ENCODE measurements around the gene LPIN3. TPM values are rescaled to one million over a fixed set of nuclear protein-coding genes. Genes with fewer than 3 reads are reported as not detected.

LPIN3 gene
- total RNA-seq, 6 experiments from 2014 or later: 11.9 to 14.2 (median 13.2) TPM

DNA sequence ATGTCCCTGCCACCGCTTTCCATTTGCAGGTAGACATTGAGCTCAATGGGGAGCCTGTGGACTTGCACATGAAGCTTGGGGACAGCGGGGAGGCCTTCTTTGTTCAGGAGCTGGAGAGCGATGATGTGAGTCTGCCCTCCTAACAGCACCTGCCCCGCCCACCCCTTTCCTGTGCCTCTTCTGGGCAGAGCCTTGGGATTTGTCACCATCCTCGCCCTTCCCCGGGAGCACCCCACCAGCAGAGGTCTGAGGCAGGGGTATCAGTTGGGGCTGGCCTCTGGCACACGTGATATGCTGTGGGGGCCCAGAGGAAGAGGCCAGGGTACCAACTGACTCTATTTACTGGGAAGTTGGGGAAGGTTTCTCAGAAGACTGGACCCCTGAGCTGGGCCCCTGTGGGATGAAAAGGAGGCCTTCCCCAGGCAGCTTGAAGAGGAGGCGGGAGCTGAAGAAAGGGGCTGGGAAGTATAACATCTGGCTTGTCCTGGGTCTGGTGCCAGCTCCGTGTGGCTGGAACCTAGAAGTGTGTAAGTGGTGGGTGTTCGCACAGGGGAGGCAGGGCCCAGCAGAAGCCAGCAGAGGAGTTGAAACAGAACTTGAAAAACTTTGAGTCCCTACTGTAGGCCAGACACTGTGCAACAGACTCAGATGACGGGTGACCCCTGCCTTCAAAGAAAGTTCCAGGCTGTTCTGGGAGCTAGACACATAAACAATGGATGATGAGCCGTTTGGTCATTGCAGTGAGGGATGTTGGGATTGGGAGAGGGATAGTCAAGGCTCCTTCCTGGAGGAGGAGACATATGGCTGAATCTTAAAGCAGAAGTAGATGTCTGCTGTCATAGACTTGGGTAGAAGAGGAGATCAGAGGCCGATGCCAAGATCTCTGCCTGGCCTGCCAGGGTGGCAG is 7.2 kb downstream of the LPIN3 start:
- Mint-ChIP-seq H3K27ac (no peak overlapping the region), H3K4me3 (no peak overlapping the region), H3K36me3 (ENCODE audit: low read depth) (peaks cover 10% of the 10 kb centered on the region), H3K4me1 (ENCODE audit: low read depth) (peaks cover 12% of the 10 kb centered on the region; the same call in 1 of the 2 replicates), H3K27me3 (ENCODE audit: insufficient read depth) (no peaks in the 10 kb centered on the region), H3K9me3 (no peaks in the 10 kb centered on the region)
- no peak for TF ChIP-seq CTCF (IDR thresholded peaks at IDR 0.05)
- no peak for DNase-seq

DNA sequence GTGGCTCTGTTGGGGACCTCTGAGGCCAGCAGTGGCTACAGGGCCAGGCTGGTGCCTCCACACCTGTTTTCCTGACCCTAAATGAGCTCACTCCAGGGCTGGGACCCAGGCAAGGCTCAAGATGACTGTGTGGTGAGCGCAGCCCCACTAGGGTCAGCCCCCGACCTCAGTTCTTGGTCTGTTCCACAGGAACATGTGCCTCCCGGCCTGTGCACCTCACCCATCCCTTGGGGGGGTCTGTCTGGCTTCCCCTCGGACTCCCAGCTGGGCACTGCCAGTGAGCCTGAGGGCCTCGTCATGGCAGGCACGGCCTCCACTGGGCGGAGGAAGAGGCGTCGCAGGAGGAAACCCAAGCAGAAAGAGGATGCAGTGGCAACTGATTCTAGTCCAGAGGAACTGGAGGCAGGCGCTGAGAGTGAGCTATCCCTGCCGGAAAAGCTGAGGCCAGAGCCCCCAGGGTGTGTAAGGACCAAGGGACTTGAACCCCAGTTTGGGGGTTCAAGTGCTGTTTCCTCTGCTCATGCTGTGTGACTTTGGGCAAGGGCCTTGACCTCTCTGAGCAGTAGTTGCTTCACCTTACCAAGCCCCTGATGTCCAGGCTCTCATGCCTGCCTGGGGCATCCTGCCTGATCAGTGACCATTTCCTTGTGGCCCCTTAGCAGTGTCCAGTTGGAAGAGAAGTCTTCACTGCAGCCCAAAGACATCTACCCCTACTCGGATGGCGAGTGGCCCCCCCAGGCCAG is 8.0 kb downstream of the LPIN3 start:
- H3K4me1 Mint-ChIP-seq (ENCODE audit: low read depth): peaks cover 7% of the 10 kb centered on the region; the same call in 1 of the 2 replicates
- peaks cover 10% of the 10 kb centered on the region for H3K36me3 Mint-ChIP-seq (ENCODE audit: low read depth)
- no peak overlapping the region for H3K4me3 Mint-ChIP-seq
- H3K9me3 Mint-ChIP-seq: no peaks in the 10 kb centered on the region
- H3K27ac Mint-ChIP-seq: no peak overlapping the region
- no peaks in the 10 kb centered on the region; the same call in 1 of the 2 replicates for H3K27me3 Mint-ChIP-seq (ENCODE audit: insufficient read depth)
- no peak for TF ChIP-seq CTCF (IDR thresholded peaks at IDR 0.05)
- DNase-seq: no peak

DNA sequence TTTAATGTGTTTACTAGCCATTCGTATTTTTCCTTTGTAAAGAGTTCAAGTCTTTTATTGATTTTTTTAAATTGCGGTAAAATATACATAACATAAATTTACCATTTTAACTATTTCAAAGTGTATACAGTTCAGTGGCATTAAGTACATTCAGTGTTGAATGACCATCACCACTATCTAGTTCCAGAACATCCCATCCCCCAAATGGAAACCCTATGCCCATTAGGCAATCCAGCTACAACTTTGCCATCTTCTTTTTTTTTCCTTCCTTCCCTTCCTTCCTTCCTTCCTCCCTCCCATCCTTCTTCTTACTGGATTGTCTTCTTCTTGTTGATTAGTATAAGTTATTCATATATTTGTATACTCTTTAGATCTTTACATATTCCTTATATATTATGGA is 8.6 kb downstream of the LPIN3 start:
- Mint-ChIP-seq H3K4me3 (no peak overlapping the region), H3K27me3 (ENCODE audit: insufficient read depth) (no peaks in the 10 kb centered on the region; the same call in 1 of the 2 replicates), H3K9me3 (no peaks in the 10 kb centered on the region), H3K27ac (no peak overlapping the region), H3K4me1 (ENCODE audit: low read depth) (peaks cover 6% of the 10 kb centered on the region; the same call in 1 of the 2 replicates), H3K36me3 (ENCODE audit: low read depth) (peaks cover 10% of the 10 kb centered on the region)
- DNase-seq: no peak
- TF ChIP-seq CTCF (IDR thresholded peaks at IDR 0.05): no peak

GRCh38 chr20:41349943-41350342 is 9.3 kb downstream of the LPIN3 start:
- TF ChIP-seq CTCF (IDR thresholded peaks at IDR 0.05): no peak
- Mint-ChIP-seq H3K9me3 (no peaks in the 10 kb centered on the region), H3K36me3 (ENCODE audit: low read depth) (peaks cover 10% of the 10 kb centered on the region), H3K27me3 (ENCODE audit: insufficient read depth) (no peaks in the 10 kb centered on the region; the same call in 1 of the 2 replicates), H3K4me1 (ENCODE audit: low read depth) (peaks cover 6% of the 10 kb centered on the region; the same call in 1 of the 2 replicates), H3K27ac (no peak overlapping the region), H3K4me3 (no peak overlapping the region)
- DNase-seq: no peak

GRCh38 chr20:41350408-41350962 is 9.9 kb downstream of the LPIN3 start:
- H3K9me3 Mint-ChIP-seq: no peaks in the 10 kb centered on the region
- DNase-seq: no peak
- H3K4me1 Mint-ChIP-seq (ENCODE audit: low read depth): peaks cover 6% of the 10 kb centered on the region; the same call in 1 of the 2 replicates
- H3K4me3 Mint-ChIP-seq: no peak overlapping the region
- H3K36me3 Mint-ChIP-seq (ENCODE audit: low read depth): peaks cover 10% of the 10 kb centered on the region
- no peaks in the 10 kb centered on the region; the same call in 1 of the 2 replicates for H3K27me3 Mint-ChIP-seq (ENCODE audit: insufficient read depth)
- H3K27ac Mint-ChIP-seq: no peak overlapping the region
- no peak for TF ChIP-seq CTCF (IDR thresholded peaks at IDR 0.05)

Measured in HFFc6 (cell line).